OCI-LY1 (cell line): ENCODE data around the gene CLCN7.

Source experiments
- H2AFZ ChIP-seq: fragments of 200-600 bp; sonication (generic), shearing (Covaris generic); 2 replicates; pipeline ENCODE4 v1.6.0; 2014; ENCODE audit warnings: antibody characterized with exemption, mild to moderate bottlenecking, low read length
- H3F3A ChIP-seq: fragments of 200-600 bp; sonication (generic), shearing (Covaris generic); 2 replicates; pipeline ENCODE4 v1.6.0; 2014; ENCODE audit warnings: mild to moderate bottlenecking, antibody characterized with exemption, low read length, moderate library complexity; ENCODE audit not compliant: insufficient read depth
- H3K27ac ChIP-seq: fragments of 200-600 bp; sonication (generic); 2 replicates; pipeline ENCODE4 v1.5.1; 2014; ENCODE audit warnings: low read length, mixed run types, mild to moderate bottlenecking, low read depth; ENCODE audit not compliant: poor library complexity, severe bottlenecking
- H3K27me3 ChIP-seq: fragments of 200-600 bp; sonication (generic); 2 replicates; pipeline ENCODE4 v1.6.0; 2014; ENCODE audit warnings: antibody characterized with exemption, mild to moderate bottlenecking, low read length, moderate library complexity; ENCODE audit not compliant: insufficient read depth
- H3K36me3 ChIP-seq: fragments of 200-600 bp; sonication (generic); 2 replicates; pipeline ENCODE4 v1.6.1; 2014; ENCODE audit warnings: mild to moderate bottlenecking, antibody characterized with exemption, low read length, moderate library complexity, mixed read lengths; ENCODE audit not compliant: insufficient read depth
- H3K4me1 ChIP-seq: fragments of 200-600 bp; sonication (generic); 2 replicates; pipeline ENCODE4 v1.5.1; 2014; ENCODE audit warnings: mild to moderate bottlenecking, low read length, moderate library complexity; ENCODE audit not compliant: insufficient read depth, severe bottlenecking
- H3K4me2 ChIP-seq: fragments of 200-600 bp; sonication (generic), shearing (Covaris generic); 2 replicates; pipeline ENCODE4 v1.6.1; 2014; ENCODE audit warnings: low read length
- H3K4me3 ChIP-seq: fragments of 200-600 bp; sonication (generic); 2 replicates; pipeline ENCODE4 v1.5.1; 2014; ENCODE audit warnings: low read length, low read depth, mild to moderate bottlenecking, mixed read lengths; ENCODE audit not compliant: poor library complexity, severe bottlenecking
- H3K79me2 ChIP-seq: fragments of 200-600 bp; shearing (Covaris generic); 2 replicates; pipeline ENCODE4 v1.6.1; 2016; ENCODE audit warnings: mixed run types, low read length, mixed read lengths; ENCODE audit not compliant: insufficient read depth
- H3K9ac ChIP-seq: fragments of 200-600 bp; sonication (generic), shearing (Covaris generic); 2 replicates; pipeline ENCODE4 v1.6.1; 2014; ENCODE audit warnings: mild to moderate bottlenecking, low read length, mixed read lengths
- H3K9me2 ChIP-seq: fragments of 200-600 bp; sonication (generic), shearing (Covaris generic); 2 replicates; pipeline ENCODE4 v1.6.1; 2014; ENCODE audit warnings: low read depth, mild to moderate bottlenecking, low read length, mixed read lengths
- H3K9me3 ChIP-seq: fragments of 200-600 bp; shearing (Covaris generic); 2 replicates; pipeline ENCODE4 v1.6.1; 2014; ENCODE audit warnings: low read length, mixed read lengths
- H4K20me1 ChIP-seq: fragments of 200-600 bp; sonication (generic), shearing (Covaris generic); 2 replicates; pipeline ENCODE4 v1.6.0; 2016; ENCODE audit warnings: mild to moderate bottlenecking, low read length; ENCODE audit not compliant: insufficient read depth
- EZH2 ChIP-seq: fragments of 200-600 bp; sonication (generic), shearing (Covaris generic); IDR thresholded peaks from 2 replicates; pipeline ENCODE4 v1.8.0; 2017; ENCODE audit warnings: borderline replicate concordance, mixed run types, mild to moderate bottlenecking, antibody characterized with exemption, low read length, moderate library complexity, mixed read lengths
- TF ChIP-seq, protein P1 (sequence below): fragments of 200-600 bp; sonication (generic), shearing (Covaris generic); IDR thresholded peaks from 2 replicates; pipeline ENCODE4 v1.5.1; 2017; ENCODE audit warnings: mild to moderate bottlenecking, antibody characterized with exemption, low read length, moderate library complexity, mixed read lengths

CLCN7 gene

DNA sequence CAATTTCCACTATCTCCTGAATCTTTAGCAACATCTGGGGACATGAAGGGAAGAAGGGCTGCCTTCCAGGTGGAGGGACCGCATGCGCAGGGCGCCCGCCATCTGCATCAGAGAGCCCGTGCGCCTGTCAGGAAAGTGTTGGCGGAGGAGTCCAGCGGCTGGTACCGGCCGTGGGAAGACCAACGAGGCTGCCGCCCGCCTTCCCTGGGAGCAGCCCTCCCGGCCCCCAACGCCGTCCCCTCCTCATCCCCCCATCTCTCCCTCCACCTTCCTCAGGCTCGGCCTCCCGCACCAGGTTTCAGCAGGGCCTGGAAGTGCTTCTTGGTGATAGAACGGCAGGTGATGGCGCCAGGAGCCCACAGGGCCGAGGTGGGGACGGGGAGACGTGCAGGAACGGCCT lies 8.8 kb downstream of the CLCN7 start:
- H3K4me3 ChIP-seq: no peak overlapping the region
- no peak overlapping the region for H3K9ac ChIP-seq
- H2AFZ ChIP-seq: no peak overlapping the region
- H4K20me1 ChIP-seq: no peaks in the 10 kb centered on the region
- no peaks in the 10 kb centered on the region for H3F3A ChIP-seq
- peaks cover 10% of the 10 kb centered on the region for H3K79me2 ChIP-seq
- H3K27ac ChIP-seq: no peak overlapping the region
- H3K9me3 ChIP-seq: no peaks in the 10 kb centered on the region
- H3K27me3 ChIP-seq: no peaks in the 10 kb centered on the region
- H3K36me3 ChIP-seq: 0 out of 2 replicates have a peak, but pooled peaks cover 4% of the 10 kb centered on the region
- no peak overlapping the region for H3K4me2 ChIP-seq
- no peaks in the 10 kb centered on the region for H3K9me2 ChIP-seq
- H3K4me1 ChIP-seq: no peaks in the 10 kb centered on the region
- TF ChIP-seq, protein P1, sequence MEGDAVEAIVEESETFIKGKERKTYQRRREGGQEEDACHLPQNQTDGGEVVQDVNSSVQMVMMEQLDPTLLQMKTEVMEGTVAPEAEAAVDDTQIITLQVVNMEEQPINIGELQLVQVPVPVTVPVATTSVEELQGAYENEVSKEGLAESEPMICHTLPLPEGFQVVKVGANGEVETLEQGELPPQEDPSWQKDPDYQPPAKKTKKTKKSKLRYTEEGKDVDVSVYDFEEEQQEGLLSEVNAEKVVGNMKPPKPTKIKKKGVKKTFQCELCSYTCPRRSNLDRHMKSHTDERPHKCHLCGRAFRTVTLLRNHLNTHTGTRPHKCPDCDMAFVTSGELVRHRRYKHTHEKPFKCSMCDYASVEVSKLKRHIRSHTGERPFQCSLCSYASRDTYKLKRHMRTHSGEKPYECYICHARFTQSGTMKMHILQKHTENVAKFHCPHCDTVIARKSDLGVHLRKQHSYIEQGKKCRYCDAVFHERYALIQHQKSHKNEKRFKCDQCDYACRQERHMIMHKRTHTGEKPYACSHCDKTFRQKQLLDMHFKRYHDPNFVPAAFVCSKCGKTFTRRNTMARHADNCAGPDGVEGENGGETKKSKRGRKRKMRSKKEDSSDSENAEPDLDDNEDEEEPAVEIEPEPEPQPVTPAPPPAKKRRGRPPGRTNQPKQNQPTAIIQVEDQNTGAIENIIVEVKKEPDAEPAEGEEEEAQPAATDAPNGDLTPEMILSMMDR: no peak
- no peak for TF ChIP-seq EZH2

DNA sequence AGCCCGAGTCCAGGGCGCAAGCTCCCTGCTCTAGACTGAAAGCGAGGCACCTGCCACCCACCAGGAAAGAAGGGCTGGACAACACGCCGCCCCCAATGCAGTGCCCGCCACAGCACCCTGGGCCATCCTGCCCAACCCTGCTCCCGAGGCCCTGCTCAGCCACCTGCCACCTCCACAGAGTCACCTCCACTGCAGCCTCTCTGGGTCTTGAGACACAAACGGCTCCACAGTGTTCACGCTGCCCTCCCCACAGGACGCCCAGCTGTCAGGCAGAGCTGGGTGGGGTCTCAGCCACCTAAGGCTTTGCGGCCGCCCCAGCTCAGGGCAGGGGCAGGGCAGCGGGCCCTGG lies 9.3 kb downstream of the CLCN7 start:
- Histone ChIP-seq H3K9ac (no peak overlapping the region), H3K4me1 (no peaks in the 10 kb centered on the region), H3K4me2 (no peak overlapping the region), H3K4me3 (no peak overlapping the region), H2AFZ (no peak overlapping the region), H3K27me3 (no peaks in the 10 kb centered on the region), H3K79me2 (peaks cover 10% of the 10 kb centered on the region), H3K9me2 (no peaks in the 10 kb centered on the region), H3F3A (no peaks in the 10 kb centered on the region), H4K20me1 (no peaks in the 10 kb centered on the region), H3K27ac (no peak overlapping the region), H3K36me3 (peaks cover 8% of the 10 kb centered on the region), H3K9me3 (no peaks in the 10 kb centered on the region)
- no peak for TF ChIP-seq EZH2
- TF ChIP-seq, protein P1: no peak

DNA sequence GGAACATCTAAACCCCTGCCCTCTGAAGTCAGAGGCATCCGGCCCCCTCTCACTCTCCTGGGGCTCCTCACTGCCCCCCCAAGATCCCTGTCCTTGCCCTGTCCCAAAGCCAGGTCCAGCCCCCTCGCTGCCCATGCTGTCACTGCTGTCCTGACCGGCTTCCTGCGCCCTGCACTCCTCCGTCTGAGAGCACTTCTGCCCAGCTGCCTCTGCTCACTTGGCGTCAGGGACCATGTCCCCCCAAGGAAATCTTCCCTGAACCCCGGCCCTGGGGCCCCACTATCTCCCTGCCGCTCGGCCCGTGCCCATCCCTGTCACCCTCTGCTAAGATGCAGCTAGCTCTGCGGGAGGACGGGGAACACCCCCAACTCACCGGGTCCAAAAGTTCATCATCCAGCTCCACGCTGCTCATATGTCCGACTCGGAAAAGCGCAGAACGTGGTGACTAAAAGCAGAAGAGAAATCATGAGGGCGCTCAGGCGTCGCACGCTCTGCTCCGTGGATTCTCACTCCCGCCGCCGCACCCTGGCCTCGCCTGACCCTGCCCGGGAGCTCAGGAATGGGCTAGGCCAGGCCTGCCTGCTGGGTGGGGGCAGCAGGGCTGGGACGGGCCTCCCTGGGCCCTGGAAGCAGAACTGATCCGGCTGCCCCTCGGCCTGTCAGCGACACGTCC lies 9.8 kb downstream of the CLCN7 start:
- Histone ChIP-seq H3K27ac (no peak overlapping the region), H3F3A (no peaks in the 10 kb centered on the region), H3K4me1 (no peaks in the 10 kb centered on the region), H3K4me2 (no peak overlapping the region), H3K79me2 (peaks cover 10% of the 10 kb centered on the region), H3K9me3 (no peaks in the 10 kb centered on the region), H4K20me1 (no peaks in the 10 kb centered on the region), H3K36me3 (peaks cover 13% of the 10 kb centered on the region), H3K9ac (no peak overlapping the region), H3K4me3 (no peak overlapping the region), H3K27me3 (no peaks in the 10 kb centered on the region), H3K9me2 (no peaks in the 10 kb centered on the region), H2AFZ (no peak overlapping the region)
- no peak for TF ChIP-seq EZH2
- TF ChIP-seq, protein P1: no peak
